ENCODE results near the gene SLC1A7. TPM values are rescaled to one million over a fixed set of nuclear protein-coding genes. Genes with fewer than 3 reads are reported as not detected.

Gene SLC1A7
- total and polyA plus RNA-seq, 2 of the 13 experiments (the other 11 are each of a cell fraction or from before 2014, with no cell fraction given) = 0.04 to 2.0 TPM

GRCh38 chr1:53090227-53091147, 52.0 kb downstream of the SLC1A7 start (continued):
- 0 out of 2 replicates have a peak, but pooled peaks have one; percentile 59 for TF ChIP-seq ZHX2 (IDR thresholded peaks at IDR 0.05; ENCODE audit: low read depth)
- TF ChIP-seq ZHX2 (CRISPR knock-in tag; IDR thresholded peaks at IDR 0.05; ENCODE audit: borderline replicate concordance) = no peak
- no peak for TF ChIP-seq JUN (CRISPR knock-in tag; IDR thresholded peaks at IDR 0.05)
- no peak for TF ChIP-seq ZBTB2 (CRISPR knock-in tag; IDR thresholded peaks at IDR 0.05; ENCODE audit: low read depth)
- no peak for TF ChIP-seq KDM3A (CRISPR knock-in tag; IDR thresholded peaks at IDR 0.05; ENCODE audit: low read depth)
- TF ChIP-seq FOXM1 (CRISPR knock-in tag; IDR thresholded peaks at IDR 0.05) = no peak
- no peak for TF ChIP-seq U2AF2 (IDR thresholded peaks at IDR 0.05; ENCODE audit: low read depth, low read length)
- TF ChIP-seq ZNF773 (CRISPR knock-in tag; IDR thresholded peaks at IDR 0.05; ENCODE audit: borderline replicate concordance) = 0 out of 2 replicates have a peak, but pooled peaks have one; percentile 56
- TF ChIP-seq LCORL (IDR thresholded peaks at IDR 0.05) = no peak
- no peak for TF ChIP-seq LCORL (CRISPR knock-in tag; IDR thresholded peaks at IDR 0.05)
- TF ChIP-seq NFIC (IDR thresholded peaks at IDR 0.05; ENCODE audit: low read length) = no peak
- no peak for TF ChIP-seq NR2F6 (IDR thresholded peaks at IDR 0.05)
- TF ChIP-seq NR2F6 (CRISPR knock-in tag; IDR thresholded peaks at IDR 0.05) = no peak
- TF ChIP-seq ZNF430 (CRISPR knock-in tag; IDR thresholded peaks at IDR 0.05) = peak; percentile 26; the same call in 1 of the 2 replicates
- TF ChIP-seq GLI4 (CRISPR knock-in tag; IDR thresholded peaks at IDR 0.05; ENCODE audit: borderline replicate concordance) = 0 out of 2 replicates have a peak, but pooled peaks have one; percentile 72
- no peak for TF ChIP-seq TERF1 (CRISPR knock-in tag; IDR thresholded peaks at IDR 0.05)
- TF ChIP-seq SOX13 (IDR thresholded peaks at IDR 0.05) = no peak
- TF ChIP-seq SOX13 (CRISPR knock-in tag; conservative IDR thresholded peaks at IDR 0.05 in 1 of 2, IDR thresholded peaks at IDR 0.05 in 1 of 2) = no peak
- no peak for TF ChIP-seq NCOA1 (CRISPR knock-in tag; IDR thresholded peaks at IDR 0.05)
- no peak for TF ChIP-seq HMGA1 (CRISPR knock-in tag; conservative IDR thresholded peaks at IDR 0.05)

All from HepG2 (cell line).